Measurements from ENCODE around the gene PLCG1.

PLCG1 gene

GRCh38 chr20:41180599-41181333 is 43.4 kb downstream of the PLCG1 start:
- TF ChIP-seq CTCF (IDR thresholded peaks at IDR 0.05; ENCODE audit: unreplicated experiment in 3 of 3), result no peak
- Mint-ChIP-seq H3K27ac (peak overlapping the region in 1 of 3 experiments; percentile 38), H3K9me3 (no peaks in the 10 kb centered on the region), H3K4me1 (peaks cover 5% of the 10 kb centered on the region), H3K27me3 (ENCODE audit: low read depth) (no peaks in the 10 kb centered on the region), H3K4me3 (no peak overlapping the region), H3K36me3 (ENCODE audit: low read depth) (peaks cover 45% of the 10 kb centered on the region)

- no peaks in the 10 kb centered on the region for H3K27me3 Mint-ChIP-seq (ENCODE audit: low read depth)
- no peak overlapping the region for H3K27ac Mint-ChIP-seq
- H3K4me3 Mint-ChIP-seq, result no peak overlapping the region
- H3K36me3 Mint-ChIP-seq (ENCODE audit: low read depth), result peaks cover 38% of the 10 kb centered on the region
- peaks cover 5% of the 10 kb centered on the region for H3K4me1 Mint-ChIP-seq
- TF ChIP-seq CTCF (IDR thresholded peaks at IDR 0.05; ENCODE audit: unreplicated experiment in 3 of 3), result no peak
- no peaks in the 10 kb centered on the region for H3K9me3 Mint-ChIP-seq
These were observed 44.2 kb downstream of the PLCG1 start for GRCh38 chr20:41181567-41181966.

GRCh38 chr20:41182296-41183212 is 45.2 kb downstream of the PLCG1 start:
- Mint-ChIP-seq H3K9me3 (peaks cover 1% of the 10 kb centered on the region), H3K4me1 (peaks cover 5% of the 10 kb centered on the region), H3K36me3 (ENCODE audit: low read depth) (peaks cover 33% of the 10 kb centered on the region), H3K27me3 (ENCODE audit: low read depth) (no peaks in the 10 kb centered on the region), H3K27ac (no peak overlapping the region), H3K4me3 (no peak overlapping the region)
- TF ChIP-seq CTCF (IDR thresholded peaks at IDR 0.05; ENCODE audit: unreplicated experiment in 3 of 3), result no peak

GRCh38 chr20:41183391-41183790 is 46.0 kb downstream of the PLCG1 start:
- peaks cover 6% of the 10 kb centered on the region for H3K9me3 Mint-ChIP-seq
- no peak for TF ChIP-seq CTCF (IDR thresholded peaks at IDR 0.05; ENCODE audit: unreplicated experiment in 3 of 3)

GRCh38 chr20:41183831-41184230 is 46.5 kb downstream of the PLCG1 start:
- H3K36me3 Mint-ChIP-seq (ENCODE audit: low read depth), result peaks cover 29% of the 10 kb centered on the region

More at GRCh38 chr20:41183391-41183790, 46.0 kb downstream of the PLCG1 start:
- Mint-ChIP-seq H3K4me3 (no peak overlapping the region), H3K27ac (no peak overlapping the region), H3K4me1 (peaks cover 5% of the 10 kb centered on the region), H3K27me3 (ENCODE audit: low read depth) (no peaks in the 10 kb centered on the region), H3K36me3 (ENCODE audit: low read depth) (peaks cover 29% of the 10 kb centered on the region)

More at GRCh38 chr20:41183831-41184230, 46.5 kb downstream of the PLCG1 start:
- Mint-ChIP-seq H3K27me3 (ENCODE audit: low read depth) (no peaks in the 10 kb centered on the region), H3K9me3 (peaks cover 11% of the 10 kb centered on the region), H3K4me1 (peaks cover 3% of the 10 kb centered on the region), H3K27ac (no peak overlapping the region), H3K4me3 (no peak overlapping the region)
- no peak for TF ChIP-seq CTCF (IDR thresholded peaks at IDR 0.05; ENCODE audit: unreplicated experiment in 3 of 3)

All from nephron (organoid).